SK-N-SH (cell line): ENCODE measurements around the gene BTD. TPM values are rescaled to one million over a fixed set of nuclear protein-coding genes. Genes with fewer than 3 reads are reported as not detected.

ENCODE experiments used
- CTCF ChIA-PET: fragments of 300-600, 350-600 bp; formaldehyde crosslinking; extraction: SDS; loops from one replicate; lab custom pipeline; 2021; lab: Yijun Ruan, JAX
- POLR2A ChIA-PET: fragments of 350-600 bp; sonication (Branson Sonifier 250); formaldehyde crosslinking; extraction: SDS; loops from one replicate; lab custom pipeline; 2020; ENCODE audit warnings: antibody characterized with exemption, inconsistent platforms; lab: Yijun Ruan, JAX
- DNase-seq: peaks from one replicate; pipeline ENCODE4 v3.0.0; 2012
- H2AFZ ChIP-seq: fragments of 200-600 bp; sonication (generic); 2 replicates; pipeline ENCODE4 v1.8.1; 2016; ENCODE audit warnings: antibody characterized with exemption, mild to moderate bottlenecking, low read depth
- H3F3A ChIP-seq: fragments of 200-600 bp; sonication (generic); replicated peaks from 2 replicates; pipeline ENCODE3; 2016; ENCODE audit warnings: antibody characterized with exemption, mild to moderate bottlenecking; ENCODE audit not compliant: insufficient read depth
- H3K27ac ChIP-seq, 2 experiments: fragments of 200-500 bp in 1 of 2; fragments of 200-600 bp in 1 of 2; sonication (Bioruptor generic) in 1 of 2; sonication (generic), shearing (Covaris generic) in 1 of 2; 2 replicates each; pipeline versions ENCODE4 v1.5.1 to v1.6.1; 2014 to 2016; ENCODE audit warnings: low read depth in 2 of 2, inconsistent platforms in 1 of 2, low read length in 1 of 2, mild to moderate bottlenecking in 1 of 2, mixed read lengths in 1 of 2
- H3K27me3 ChIP-seq: fragments of 200-600 bp; sonication (generic), shearing (Covaris generic); 2 replicates; pipeline ENCODE4 v1.6.1; 2016; ENCODE audit warnings: mixed run types; ENCODE audit not compliant: insufficient read depth
- H3K36me3 ChIP-seq, 2 experiments: fragments of 200-500 bp in 1 of 2; fragments of 200-600 bp in 1 of 2; sonication (Bioruptor generic) in 1 of 2; sonication (generic) in 1 of 2; replicated peaks in 1 of 2; 2 replicates each; pipeline versions ENCODE3 to v1.5.1; 2014 to 2016; ENCODE audit warnings: low read length in 1 of 2, mild to moderate bottlenecking in 1 of 2; ENCODE audit not compliant: insufficient read depth in 2 of 2, control insufficient read depth in 1 of 2
- H3K4me1 ChIP-seq, 2 experiments: fragments of 200-500 bp in 1 of 2; fragments of 200-600 bp in 1 of 2; sonication (Bioruptor generic) in 1 of 2; sonication (generic), shearing (Covaris generic) in 1 of 2; 2 replicates each; pipeline versions ENCODE4 v1.5.1 to v1.6.1; 2014 to 2016; ENCODE audit warnings: low read depth in 1 of 2, low read length in 1 of 2, mixed run types in 1 of 2; ENCODE audit not compliant: insufficient read depth in 2 of 2, control insufficient read depth in 1 of 2
- H3K4me2 ChIP-seq: fragments of 200-600 bp; sonication (generic), shearing (Covaris generic); 2 replicates; pipeline ENCODE4 v1.6.1; 2017; ENCODE audit warnings: mixed run types
- H3K4me3 ChIP-seq, 2 experiments: fragments of 200-500 bp in 1 of 2; fragments of 200-600 bp in 1 of 2; sonication (Bioruptor generic) in 1 of 2; sonication (generic), shearing (Covaris generic) in 1 of 2; 2 replicates each; pipeline versions ENCODE4 v1.5.1 to v1.8.1; 2014 to 2016; ENCODE audit warnings: low read depth in 2 of 2, inconsistent platforms in 1 of 2, low read length in 1 of 2, mild to moderate bottlenecking in 1 of 2, mixed read lengths in 1 of 2, moderate library complexity in 1 of 2
- H3K79me2 ChIP-seq: fragments of 200-600 bp; sonication (generic); 2 replicates; pipeline ENCODE4 v1.8.1; 2017; ENCODE audit warnings: mild to moderate bottlenecking; ENCODE audit not compliant: insufficient read depth
- H3K9ac ChIP-seq: fragments of 200-600 bp; sonication (generic); 2 replicates; pipeline ENCODE4 v1.6.1; 2017; ENCODE audit warnings: mixed run types
- H3K9me2 ChIP-seq: fragments of 200-600 bp; sonication (generic); 2 replicates; pipeline ENCODE4 v1.6.1; 2017; ENCODE audit warnings: mixed run types
- H3K9me3 ChIP-seq: fragments of 200-600 bp; sonication (generic); 2 replicates; pipeline ENCODE4 v1.6.1; 2017; ENCODE audit warnings: mixed run types, mild to moderate bottlenecking, moderate library complexity
- H4K20me1 ChIP-seq: fragments of 200-600 bp; sonication (generic); 2 replicates; pipeline ENCODE4 v1.6.1; 2017; ENCODE audit warnings: mild to moderate bottlenecking, mixed run types; ENCODE audit not compliant: insufficient read depth
- CHD2 ChIP-seq: fragments of 150-350 bp; IDR thresholded peaks from 2 replicates; pipeline ENCODE4 v1.6.1; 2018; ENCODE audit warnings: low read length; ENCODE audit not compliant: partially characterized antibody
- ELF1 ChIP-seq: IDR thresholded peaks from 2 replicates; pipeline ENCODE4 v1.4.0; 2012
- GABPA ChIP-seq: IDR thresholded peaks from 2 replicates; pipeline ENCODE4 v1.4.0; 2012; ENCODE audit warnings: low read depth, mild to moderate bottlenecking
- MXI1 ChIP-seq: IDR thresholded peaks from 2 replicates; pipeline ENCODE4 v1.6.1; 2012; ENCODE audit warnings: mild to moderate bottlenecking, low read depth, low read length, improper control_type of control experiment
- NFIC ChIP-seq: IDR thresholded peaks from 2 replicates; pipeline ENCODE4 v1.4.0; 2012; ENCODE audit warnings: borderline replicate concordance
- NRF1 ChIP-seq: IDR thresholded peaks from 2 replicates; pipeline ENCODE4 v1.6.1; 2012; ENCODE audit warnings: low read depth, mild to moderate bottlenecking, low read length
- POLR2AphosphoS5 ChIP-seq: IDR thresholded peaks from 2 replicates; pipeline ENCODE4 v1.6.1; 2012; ENCODE audit warnings: low read depth, low read length
- SIN3A ChIP-seq: IDR thresholded peaks from 2 replicates; pipeline ENCODE4 v1.6.1; 2012; ENCODE audit warnings: low read depth, mild to moderate bottlenecking, low read length, moderate library complexity, borderline replicate concordance
- SMC3 ChIP-seq: IDR thresholded peaks from 2 replicates; pipeline ENCODE4 v1.6.1; 2012; ENCODE audit warnings: low read depth, low read length, improper control_type of control experiment
- TEAD4 ChIP-seq: IDR thresholded peaks from 2 replicates; pipeline ENCODE4 v1.4.0; 2012; ENCODE audit warnings: mild to moderate bottlenecking, borderline replicate concordance; ENCODE audit not compliant: insufficient read depth
- WGBS: methylation state at CpG from one replicate; pipeline ENCODE4 v1.1.6; 2017; ENCODE audit warnings: low lambda C conversion rate; 5-methylcytosine and 5-hydroxymethylcytosine counted together
- polyA plus RNA-seq, 3 experiments: library from polyadenylated mRNA; depleted of rRNA; stranded (reverse); fragments of >200 nt; gene quantifications; 2 replicates each; pipeline ENCODE4 v1.2.3, GENCODE V29; 2012
- TF ChIP-seq, protein P1 (sequence below): IDR thresholded peaks from 2 replicates; pipeline ENCODE4 v1.6.1; 2012; ENCODE audit warnings: mild to moderate bottlenecking, low read depth, low read length, moderate library complexity
- TF ChIP-seq, protein P2 (sequence below): IDR thresholded peaks from 2 replicates; pipeline ENCODE4 v1.4.0; 2012; ENCODE audit warnings: low read depth, borderline replicate concordance
- TF ChIP-seq, protein P3 (sequence below): fragments of 200-600 bp; sonication (generic); IDR thresholded peaks from 2 replicates; pipeline ENCODE4 v1.6.1; 2017; ENCODE audit warnings: antibody characterized with exemption, mild to moderate bottlenecking, moderate library complexity

BTD gene
- polyA plus RNA-seq, 1 of the 3 experiments (the other 2 are of a cell fraction), result 23.6 TPM

DNA sequence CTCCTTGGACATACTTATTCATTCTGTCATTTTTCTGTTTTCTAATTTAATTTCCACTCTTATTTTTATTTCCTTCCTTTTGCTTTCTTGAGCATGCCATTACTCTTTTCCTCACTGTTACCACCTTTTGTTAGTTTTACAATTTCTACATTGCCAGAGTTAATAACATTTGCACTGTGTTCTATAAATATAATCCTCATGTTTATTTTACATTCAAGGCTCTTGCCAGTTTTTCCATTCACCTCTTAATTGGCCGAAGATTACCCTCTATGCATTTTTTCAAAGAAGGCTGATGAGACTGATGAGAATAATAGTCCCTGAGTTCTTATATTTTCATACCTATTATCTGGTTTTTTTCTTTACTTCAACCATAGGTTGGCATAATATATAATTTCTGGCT is 10.5 kb downstream of the BTD start:
- H3F3A ChIP-seq, result peaks cover 14% of the 10 kb centered on the region
- H3K9me3 ChIP-seq, result no peaks in the 10 kb centered on the region
- H4K20me1 ChIP-seq, result no peaks in the 10 kb centered on the region
- 93% methylated on average over 1 of the region's 1 CpG for WGBS
- no peaks in the 10 kb centered on the region for H3K36me3 ChIP-seq
- no peaks in the 10 kb centered on the region for H3K9me2 ChIP-seq
- CTCF ChIA-PET, result interaction anchor here (2.2 kb wide), 1 partner anchor 19 kb away, joined by 5 read pairs; no protein-coding TSS in a partner anchor
- H2AFZ ChIP-seq, result no peak overlapping the region
- POLR2A ChIA-PET, result no interaction called here
- H3K79me2 ChIP-seq, result no peaks in the 10 kb centered on the region
- no peak for TF ChIP-seq ELF1
- TF ChIP-seq, protein P1, sequence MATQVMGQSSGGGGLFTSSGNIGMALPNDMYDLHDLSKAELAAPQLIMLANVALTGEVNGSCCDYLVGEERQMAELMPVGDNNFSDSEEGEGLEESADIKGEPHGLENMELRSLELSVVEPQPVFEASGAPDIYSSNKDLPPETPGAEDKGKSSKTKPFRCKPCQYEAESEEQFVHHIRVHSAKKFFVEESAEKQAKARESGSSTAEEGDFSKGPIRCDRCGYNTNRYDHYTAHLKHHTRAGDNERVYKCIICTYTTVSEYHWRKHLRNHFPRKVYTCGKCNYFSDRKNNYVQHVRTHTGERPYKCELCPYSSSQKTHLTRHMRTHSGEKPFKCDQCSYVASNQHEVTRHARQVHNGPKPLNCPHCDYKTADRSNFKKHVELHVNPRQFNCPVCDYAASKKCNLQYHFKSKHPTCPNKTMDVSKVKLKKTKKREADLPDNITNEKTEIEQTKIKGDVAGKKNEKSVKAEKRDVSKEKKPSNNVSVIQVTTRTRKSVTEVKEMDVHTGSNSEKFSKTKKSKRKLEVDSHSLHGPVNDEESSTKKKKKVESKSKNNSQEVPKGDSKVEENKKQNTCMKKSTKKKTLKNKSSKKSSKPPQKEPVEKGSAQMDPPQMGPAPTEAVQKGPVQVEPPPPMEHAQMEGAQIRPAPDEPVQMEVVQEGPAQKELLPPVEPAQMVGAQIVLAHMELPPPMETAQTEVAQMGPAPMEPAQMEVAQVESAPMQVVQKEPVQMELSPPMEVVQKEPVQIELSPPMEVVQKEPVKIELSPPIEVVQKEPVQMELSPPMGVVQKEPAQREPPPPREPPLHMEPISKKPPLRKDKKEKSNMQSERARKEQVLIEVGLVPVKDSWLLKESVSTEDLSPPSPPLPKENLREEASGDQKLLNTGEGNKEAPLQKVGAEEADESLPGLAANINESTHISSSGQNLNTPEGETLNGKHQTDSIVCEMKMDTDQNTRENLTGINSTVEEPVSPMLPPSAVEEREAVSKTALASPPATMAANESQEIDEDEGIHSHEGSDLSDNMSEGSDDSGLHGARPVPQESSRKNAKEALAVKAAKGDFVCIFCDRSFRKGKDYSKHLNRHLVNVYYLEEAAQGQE, result no peak
- TF ChIP-seq GABPA, result no peak
- no peak for TF ChIP-seq NFIC
- TF ChIP-seq, protein P2, sequence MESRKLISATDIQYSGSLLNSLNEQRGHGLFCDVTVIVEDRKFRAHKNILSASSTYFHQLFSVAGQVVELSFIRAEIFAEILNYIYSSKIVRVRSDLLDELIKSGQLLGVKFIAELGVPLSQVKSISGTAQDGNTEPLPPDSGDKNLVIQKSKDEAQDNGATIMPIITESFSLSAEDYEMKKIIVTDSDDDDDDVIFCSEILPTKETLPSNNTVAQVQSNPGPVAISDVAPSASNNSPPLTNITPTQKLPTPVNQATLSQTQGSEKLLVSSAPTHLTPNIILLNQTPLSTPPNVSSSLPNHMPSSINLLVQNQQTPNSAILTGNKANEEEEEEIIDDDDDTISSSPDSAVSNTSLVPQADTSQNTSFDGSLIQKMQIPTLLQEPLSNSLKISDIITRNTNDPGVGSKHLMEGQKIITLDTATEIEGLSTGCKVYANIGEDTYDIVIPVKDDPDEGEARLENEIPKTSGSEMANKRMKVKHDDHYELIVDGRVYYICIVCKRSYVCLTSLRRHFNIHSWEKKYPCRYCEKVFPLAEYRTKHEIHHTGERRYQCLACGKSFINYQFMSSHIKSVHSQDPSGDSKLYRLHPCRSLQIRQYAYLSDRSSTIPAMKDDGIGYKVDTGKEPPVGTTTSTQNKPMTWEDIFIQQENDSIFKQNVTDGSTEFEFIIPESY, result no peak
- no peak for TF ChIP-seq POLR2AphosphoS5
- no peak for TF ChIP-seq CHD2
- TF ChIP-seq, protein P3, sequence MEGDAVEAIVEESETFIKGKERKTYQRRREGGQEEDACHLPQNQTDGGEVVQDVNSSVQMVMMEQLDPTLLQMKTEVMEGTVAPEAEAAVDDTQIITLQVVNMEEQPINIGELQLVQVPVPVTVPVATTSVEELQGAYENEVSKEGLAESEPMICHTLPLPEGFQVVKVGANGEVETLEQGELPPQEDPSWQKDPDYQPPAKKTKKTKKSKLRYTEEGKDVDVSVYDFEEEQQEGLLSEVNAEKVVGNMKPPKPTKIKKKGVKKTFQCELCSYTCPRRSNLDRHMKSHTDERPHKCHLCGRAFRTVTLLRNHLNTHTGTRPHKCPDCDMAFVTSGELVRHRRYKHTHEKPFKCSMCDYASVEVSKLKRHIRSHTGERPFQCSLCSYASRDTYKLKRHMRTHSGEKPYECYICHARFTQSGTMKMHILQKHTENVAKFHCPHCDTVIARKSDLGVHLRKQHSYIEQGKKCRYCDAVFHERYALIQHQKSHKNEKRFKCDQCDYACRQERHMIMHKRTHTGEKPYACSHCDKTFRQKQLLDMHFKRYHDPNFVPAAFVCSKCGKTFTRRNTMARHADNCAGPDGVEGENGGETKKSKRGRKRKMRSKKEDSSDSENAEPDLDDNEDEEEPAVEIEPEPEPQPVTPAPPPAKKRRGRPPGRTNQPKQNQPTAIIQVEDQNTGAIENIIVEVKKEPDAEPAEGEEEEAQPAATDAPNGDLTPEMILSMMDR, result no peak
- no peak for TF ChIP-seq MXI1
- no peak for TF ChIP-seq SMC3
- TF ChIP-seq NRF1, result no peak
- TF ChIP-seq SIN3A, result no peak
- no peak for TF ChIP-seq TEAD4
- TF ChIP-seq, all 33 proteins: peak for 0
- H3K4me1 ChIP-seq, result no peaks in the 10 kb centered on the region; a peak in 1 of 4 replicates
- H3K9ac ChIP-seq, result no peak overlapping the region
- H3K27me3 ChIP-seq, result no peaks in the 10 kb centered on the region
- no peak overlapping the region for H3K4me2 ChIP-seq
- DNase-seq, result no peak
- H3K4me3 ChIP-seq, result no peak overlapping the region
- H3K27ac ChIP-seq, result no peak overlapping the region
